Esophagus squamous epithelium (tissue), 4 donors: ENCODE results near the gene IGSF22.
"Not testable (repeated sequence)": the region's sequence is repeated elsewhere in the genome, so short reads cannot be mapped to it uniquely, and the experiment has no call there.

ENCODE experiments used
- POLR2A ChIP-seq, 4 donors: fragments of 450-650 bp; IDR thresholded peaks; one replicate each; pipeline ENCODE4 v1.6.1; 2017; ENCODE audit warnings: antibody characterized with exemption in 4 of 4, mild to moderate bottlenecking in 4 of 4, moderate library complexity in 3 of 4
- TF ChIP-seq, protein P1 (sequence below), 6 experiments: fragments of 450-650 bp in 4 of 6; fragments of 200-600 bp in 2 of 6; sonication (generic) in 2 of 6; IDR thresholded peaks; one replicate each; pipeline ENCODE4 v1.5.1; 2016 to 2019; ENCODE audit warnings: antibody characterized with exemption in 6 of 6, mild to moderate bottlenecking in 4 of 6, moderate library complexity in 4 of 6

DNA sequence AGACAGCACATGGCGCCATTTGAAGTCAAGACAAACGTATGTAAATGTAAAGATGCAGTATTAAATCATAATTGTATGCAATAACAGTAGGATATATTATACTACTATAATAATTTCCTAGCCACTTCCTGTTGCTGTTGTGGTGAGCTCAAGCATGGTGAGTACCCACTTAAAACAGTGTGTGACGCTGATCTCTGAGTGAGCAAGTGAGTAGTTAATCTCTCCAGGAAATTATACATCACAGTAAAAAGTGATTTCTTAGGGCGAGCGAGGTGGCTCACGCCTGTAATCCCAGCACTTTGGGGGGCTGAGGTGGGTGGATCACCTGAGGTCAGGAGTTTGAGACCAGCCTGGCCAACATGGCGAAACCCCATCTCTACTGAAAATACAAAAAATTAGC is 53.8 kb downstream of the IGSF22 start:
- TF ChIP-seq, protein P1, sequence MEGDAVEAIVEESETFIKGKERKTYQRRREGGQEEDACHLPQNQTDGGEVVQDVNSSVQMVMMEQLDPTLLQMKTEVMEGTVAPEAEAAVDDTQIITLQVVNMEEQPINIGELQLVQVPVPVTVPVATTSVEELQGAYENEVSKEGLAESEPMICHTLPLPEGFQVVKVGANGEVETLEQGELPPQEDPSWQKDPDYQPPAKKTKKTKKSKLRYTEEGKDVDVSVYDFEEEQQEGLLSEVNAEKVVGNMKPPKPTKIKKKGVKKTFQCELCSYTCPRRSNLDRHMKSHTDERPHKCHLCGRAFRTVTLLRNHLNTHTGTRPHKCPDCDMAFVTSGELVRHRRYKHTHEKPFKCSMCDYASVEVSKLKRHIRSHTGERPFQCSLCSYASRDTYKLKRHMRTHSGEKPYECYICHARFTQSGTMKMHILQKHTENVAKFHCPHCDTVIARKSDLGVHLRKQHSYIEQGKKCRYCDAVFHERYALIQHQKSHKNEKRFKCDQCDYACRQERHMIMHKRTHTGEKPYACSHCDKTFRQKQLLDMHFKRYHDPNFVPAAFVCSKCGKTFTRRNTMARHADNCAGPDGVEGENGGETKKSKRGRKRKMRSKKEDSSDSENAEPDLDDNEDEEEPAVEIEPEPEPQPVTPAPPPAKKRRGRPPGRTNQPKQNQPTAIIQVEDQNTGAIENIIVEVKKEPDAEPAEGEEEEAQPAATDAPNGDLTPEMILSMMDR (IDR thresholded peaks at IDR 0.05): not testable (repeated sequence)
- not testable (repeated sequence) for TF ChIP-seq POLR2A (IDR thresholded peaks at IDR 0.05)
